ENCODE measurements around the gene TASP1.
A peak's percentile ranks its signal among the peaks of the same experiment; 100 is the strongest.
"Not testable (repeated sequence)": the region's sequence is repeated elsewhere in the genome, so short reads cannot be mapped to it uniquely, and the experiment has no call there.

TASP1 gene

GRCh38 chr20:13648291-13649228 lies 9.8 kb upstream of the TASP1 start:
- no peaks in the 10 kb centered on the region for H3K27me3 ChIP-seq (ENCODE audit: control insufficient read depth in 1 of 2, insufficient read depth in 2 of 2, low read length in 2 of 2)
- H3K36me3 ChIP-seq (ENCODE audit: control insufficient read depth in 2 of 2, insufficient read depth in 2 of 2, low read length in 2 of 2) = no peaks in the 10 kb centered on the region
- H3K27ac ChIP-seq (ENCODE audit: low read length) = no peak overlapping the region
- no peak overlapping the region for H3K4me3 ChIP-seq (ENCODE audit: low read length in 2 of 2)
- H3K4me1 ChIP-seq (ENCODE audit: control insufficient read depth, insufficient read depth, low read length) = peaks cover 8% of the 10 kb centered on the region
- no peaks in the 10 kb centered on the region for H3K9me3 ChIP-seq (ENCODE audit: control insufficient read depth in 2 of 2, low read length in 2 of 2)
- H3K9ac ChIP-seq (ENCODE audit: low read length in 2 of 2) = no peak overlapping the region

GRCh38 chr20:13644010-13644409 lies 5.3 kb upstream of the TASP1 start:
- Histone ChIP-seq H3K9me3 (ENCODE audit: control insufficient read depth in 2 of 2, low read length in 2 of 2) (no peaks in the 10 kb centered on the region), H3K27me3 (ENCODE audit: control insufficient read depth in 1 of 2, insufficient read depth in 2 of 2, low read length in 2 of 2) (peaks cover 0 to 5% of the 10 kb centered on the region in 2 donors), H3K36me3 (ENCODE audit: control insufficient read depth in 2 of 2, insufficient read depth in 2 of 2, low read length in 2 of 2) (no peaks in the 10 kb centered on the region), H3K4me1 (ENCODE audit: control insufficient read depth, insufficient read depth, low read length) (peaks cover 5% of the 10 kb centered on the region), H3K4me3 (ENCODE audit: low read length in 2 of 2) (no peak overlapping the region), H3K9ac (ENCODE audit: low read length in 2 of 2) (no peak overlapping the region), H3K27ac (ENCODE audit: low read length) (no peak overlapping the region)

GRCh38 chr20:13639150-13639497 lies 392 bp upstream of the TASP1 start:
- peak overlapping the region; percentile 79 to 94 for H3K9ac ChIP-seq (ENCODE audit: low read length in 2 of 2)
- peak overlapping the region; percentile 97 to 100 for H3K4me3 ChIP-seq (ENCODE audit: low read length in 2 of 2)
- peaks cover 0 to 5% of the 10 kb centered on the region in 2 donors for H3K27me3 ChIP-seq (ENCODE audit: control insufficient read depth in 1 of 2, insufficient read depth in 2 of 2, low read length in 2 of 2)
- H3K36me3 ChIP-seq (ENCODE audit: control insufficient read depth in 2 of 2, insufficient read depth in 2 of 2, low read length in 2 of 2) = no peaks in the 10 kb centered on the region
- no peaks in the 10 kb centered on the region for H3K9me3 ChIP-seq (ENCODE audit: control insufficient read depth in 2 of 2, low read length in 2 of 2)
- peak overlapping the region; percentile 56 for H3K27ac ChIP-seq (ENCODE audit: low read length)
- peaks cover 5% of the 10 kb centered on the region for H3K4me1 ChIP-seq (ENCODE audit: control insufficient read depth, insufficient read depth, low read length)

GRCh38 chr20:13638162-13638495 lies 603 bp downstream of the TASP1 start:
- Histone ChIP-seq H3K9me3 (ENCODE audit: control insufficient read depth in 2 of 2, low read length in 2 of 2) (no peaks in the 10 kb centered on the region), H3K27me3 (ENCODE audit: control insufficient read depth in 1 of 2, insufficient read depth in 2 of 2, low read length in 2 of 2) (peaks cover 0 to 5% of the 10 kb centered on the region in 2 donors), H3K9ac (ENCODE audit: low read length in 2 of 2) (peak overlapping the region; percentile 79 to 94), H3K4me3 (ENCODE audit: low read length in 2 of 2) (peak overlapping the region; percentile 97 to 100), H3K4me1 (ENCODE audit: control insufficient read depth, insufficient read depth, low read length) (peaks cover 5% of the 10 kb centered on the region), H3K36me3 (ENCODE audit: control insufficient read depth in 2 of 2, insufficient read depth in 2 of 2, low read length in 2 of 2) (no peaks in the 10 kb centered on the region), H3K27ac (ENCODE audit: low read length) (peak overlapping the region; percentile 56)

- no peaks in the 10 kb centered on the region for H3K27me3 ChIP-seq (ENCODE audit: control insufficient read depth in 1 of 2, insufficient read depth in 2 of 2, low read length in 2 of 2)
- H3K36me3 ChIP-seq (ENCODE audit: control insufficient read depth in 2 of 2, insufficient read depth in 2 of 2, low read length in 2 of 2) = peaks cover 2 to 8% of the 10 kb centered on the region in 2 donors
- no peak overlapping the region for H3K9ac ChIP-seq (ENCODE audit: low read length in 2 of 2)
- no peak overlapping the region for H3K4me3 ChIP-seq (ENCODE audit: low read length in 2 of 2)
- H3K9me3 ChIP-seq (ENCODE audit: control insufficient read depth in 2 of 2, low read length in 2 of 2) = no peaks in the 10 kb centered on the region
- no peaks in the 10 kb centered on the region for H3K4me1 ChIP-seq (ENCODE audit: control insufficient read depth, insufficient read depth, low read length)
- no peak overlapping the region for H3K27ac ChIP-seq (ENCODE audit: low read length)
These were observed 6.3 kb downstream of the TASP1 start for GRCh38 chr20:13632431-13632830.

- not testable (repeated sequence) for H3K36me3 ChIP-seq (ENCODE audit: control insufficient read depth in 2 of 2, insufficient read depth in 2 of 2, low read length in 2 of 2); H3K4me1 ChIP-seq (ENCODE audit: control insufficient read depth, insufficient read depth, low read length); H3K27me3 ChIP-seq (ENCODE audit: control insufficient read depth in 1 of 2, insufficient read depth in 2 of 2, low read length in 2 of 2); H3K9me3 ChIP-seq (ENCODE audit: control insufficient read depth in 2 of 2, low read length in 2 of 2); H3K27ac ChIP-seq (ENCODE audit: low read length); H3K9ac ChIP-seq (ENCODE audit: low read length in 2 of 2); H3K4me3 ChIP-seq (ENCODE audit: low read length in 2 of 2)
These were observed 11.2 kb downstream of the TASP1 start for GRCh38 chr20:13627525-13627924.

- no peaks in the 10 kb centered on the region for H3K27me3 ChIP-seq (ENCODE audit: control insufficient read depth in 1 of 2, insufficient read depth in 2 of 2, low read length in 2 of 2)
- H3K9me3 ChIP-seq (ENCODE audit: control insufficient read depth in 2 of 2, low read length in 2 of 2) = no peaks in the 10 kb centered on the region
- no peak overlapping the region for H3K9ac ChIP-seq (ENCODE audit: low read length in 2 of 2)
- H3K27ac ChIP-seq (ENCODE audit: low read length) = no peak overlapping the region
- H3K36me3 ChIP-seq (ENCODE audit: control insufficient read depth in 2 of 2, insufficient read depth in 2 of 2, low read length in 2 of 2) = peaks cover 8% of the 10 kb centered on the region in 2 donors
- H3K4me1 ChIP-seq (ENCODE audit: control insufficient read depth, insufficient read depth, low read length) = no peaks in the 10 kb centered on the region
- H3K4me3 ChIP-seq (ENCODE audit: low read length in 2 of 2) = no peak overlapping the region
These were observed 12.0 kb downstream of the TASP1 start for GRCh38 chr20:13626724-13627123.

- Histone ChIP-seq H3K4me1 (ENCODE audit: control insufficient read depth, insufficient read depth, low read length) (no peaks in the 10 kb centered on the region), H3K27ac (ENCODE audit: low read length) (no peak overlapping the region), H3K9ac (ENCODE audit: low read length in 2 of 2) (no peak overlapping the region), H3K9me3 (ENCODE audit: control insufficient read depth in 2 of 2, low read length in 2 of 2) (no peaks in the 10 kb centered on the region), H3K36me3 (ENCODE audit: control insufficient read depth in 2 of 2, insufficient read depth in 2 of 2, low read length in 2 of 2) (peaks cover 8% of the 10 kb centered on the region in 2 donors), H3K4me3 (ENCODE audit: low read length in 2 of 2) (no peak overlapping the region), H3K27me3 (ENCODE audit: control insufficient read depth in 1 of 2, insufficient read depth in 2 of 2, low read length in 2 of 2) (no peaks in the 10 kb centered on the region)
These were observed 13.3 kb downstream of the TASP1 start for GRCh38 chr20:13625304-13625979.

GRCh38 chr20:13619415-13619814 lies 19.3 kb downstream of the TASP1 start:
- not testable (repeated sequence) for H3K9ac ChIP-seq (ENCODE audit: low read length in 2 of 2); H3K4me1 ChIP-seq (ENCODE audit: control insufficient read depth, insufficient read depth, low read length); H3K36me3 ChIP-seq (ENCODE audit: control insufficient read depth in 2 of 2, insufficient read depth in 2 of 2, low read length in 2 of 2); H3K27me3 ChIP-seq (ENCODE audit: control insufficient read depth in 1 of 2, insufficient read depth in 2 of 2, low read length in 2 of 2); H3K27ac ChIP-seq (ENCODE audit: low read length); H3K9me3 ChIP-seq (ENCODE audit: control insufficient read depth in 2 of 2, low read length in 2 of 2); H3K4me3 ChIP-seq (ENCODE audit: low read length in 2 of 2)

- H3K27ac ChIP-seq (ENCODE audit: low read length); H3K9me3 ChIP-seq (ENCODE audit: control insufficient read depth in 2 of 2, low read length in 2 of 2); H3K9ac ChIP-seq (ENCODE audit: low read length in 2 of 2); H3K4me3 ChIP-seq (ENCODE audit: low read length in 2 of 2); H3K27me3 ChIP-seq (ENCODE audit: control insufficient read depth in 1 of 2, insufficient read depth in 2 of 2, low read length in 2 of 2); H3K36me3 ChIP-seq (ENCODE audit: control insufficient read depth in 2 of 2, insufficient read depth in 2 of 2, low read length in 2 of 2); H3K4me1 ChIP-seq (ENCODE audit: control insufficient read depth, insufficient read depth, low read length): not testable (repeated sequence)
These were observed 20.3 kb downstream of the TASP1 start for GRCh38 chr20:13618456-13618855.

GRCh38 chr20:13617585-13617984 lies 21.1 kb downstream of the TASP1 start:
- H3K9me3 ChIP-seq (ENCODE audit: control insufficient read depth in 2 of 2, low read length in 2 of 2); H3K27ac ChIP-seq (ENCODE audit: low read length); H3K9ac ChIP-seq (ENCODE audit: low read length in 2 of 2); H3K36me3 ChIP-seq (ENCODE audit: control insufficient read depth in 2 of 2, insufficient read depth in 2 of 2, low read length in 2 of 2); H3K27me3 ChIP-seq (ENCODE audit: control insufficient read depth in 1 of 2, insufficient read depth in 2 of 2, low read length in 2 of 2); H3K4me3 ChIP-seq (ENCODE audit: low read length in 2 of 2); H3K4me1 ChIP-seq (ENCODE audit: control insufficient read depth, insufficient read depth, low read length): not testable (repeated sequence)

All from stomach smooth muscle (tissue), 2 donors.